ENCODE measurements around the gene DOCK2.

DNA sequence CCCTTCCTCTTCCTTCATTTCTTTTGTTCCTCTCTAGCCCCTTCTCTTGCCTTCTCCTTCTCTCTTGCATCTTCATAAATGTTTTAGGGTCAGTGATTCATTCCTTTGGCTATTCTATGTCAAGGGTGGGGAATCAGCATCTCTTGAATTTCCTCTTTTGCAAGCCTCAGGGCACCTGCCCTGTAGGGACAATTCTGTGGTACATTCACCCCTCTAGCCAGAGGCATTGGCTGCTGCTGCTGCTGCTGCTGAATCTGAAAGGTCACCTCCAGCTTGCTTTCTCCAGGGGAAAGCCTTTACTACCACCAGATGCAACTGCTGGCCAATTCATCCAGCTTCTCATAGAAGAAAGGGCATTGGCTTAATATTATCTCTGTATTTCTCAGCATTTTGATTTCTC lies 255.9 kb downstream of the DOCK2 start:
- TF ChIP-seq, protein P1, sequence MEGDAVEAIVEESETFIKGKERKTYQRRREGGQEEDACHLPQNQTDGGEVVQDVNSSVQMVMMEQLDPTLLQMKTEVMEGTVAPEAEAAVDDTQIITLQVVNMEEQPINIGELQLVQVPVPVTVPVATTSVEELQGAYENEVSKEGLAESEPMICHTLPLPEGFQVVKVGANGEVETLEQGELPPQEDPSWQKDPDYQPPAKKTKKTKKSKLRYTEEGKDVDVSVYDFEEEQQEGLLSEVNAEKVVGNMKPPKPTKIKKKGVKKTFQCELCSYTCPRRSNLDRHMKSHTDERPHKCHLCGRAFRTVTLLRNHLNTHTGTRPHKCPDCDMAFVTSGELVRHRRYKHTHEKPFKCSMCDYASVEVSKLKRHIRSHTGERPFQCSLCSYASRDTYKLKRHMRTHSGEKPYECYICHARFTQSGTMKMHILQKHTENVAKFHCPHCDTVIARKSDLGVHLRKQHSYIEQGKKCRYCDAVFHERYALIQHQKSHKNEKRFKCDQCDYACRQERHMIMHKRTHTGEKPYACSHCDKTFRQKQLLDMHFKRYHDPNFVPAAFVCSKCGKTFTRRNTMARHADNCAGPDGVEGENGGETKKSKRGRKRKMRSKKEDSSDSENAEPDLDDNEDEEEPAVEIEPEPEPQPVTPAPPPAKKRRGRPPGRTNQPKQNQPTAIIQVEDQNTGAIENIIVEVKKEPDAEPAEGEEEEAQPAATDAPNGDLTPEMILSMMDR (IDR thresholded peaks at IDR 0.05), result no peak
- TF ChIP-seq EZH2phosphoT487 (IDR thresholded peaks at IDR 0.05), result no peak
- TF ChIP-seq EZH2 (IDR thresholded peaks at IDR 0.05), result no peak

All from neural progenitor cell (in vitro differentiated cells).